Parathyroid adenoma (tissue), 2 donors: ENCODE measurements around the gene IFIT1B.

Experiments
- H2AFZ ChIP-seq: fragments of 300-600 bp; sonication (generic); one replicate; pipeline ENCODE4 v1.7.0; 2017; ENCODE audit warnings: antibody characterized with exemption, mild to moderate bottlenecking
- H3K27ac ChIP-seq: fragments of 300-600 bp; sonication (generic); one replicate; pipeline ENCODE4 v1.7.0; 2017
- H3K27me3 ChIP-seq: fragments of 300-600 bp; sonication (generic); one replicate; pipeline ENCODE4 v1.7.0; 2017; ENCODE audit warnings: low read length; ENCODE audit not compliant: control insufficient read depth, insufficient read depth
- H3K36me3 ChIP-seq: fragments of 300-600 bp; sonication (generic); one replicate; pipeline ENCODE4 v1.7.0; 2017; ENCODE audit warnings: low read length; ENCODE audit not compliant: control insufficient read depth, insufficient read depth
- H3K4me1 ChIP-seq: fragments of 300-600 bp; sonication (generic); one replicate; pipeline ENCODE4 v1.7.0; 2017; ENCODE audit warnings: control low read depth
- H3K4me2 ChIP-seq: fragments of 300-600 bp; sonication (generic); one replicate; pipeline ENCODE4 v1.7.0; 2017; ENCODE audit warnings: low read length
- H3K4me3 ChIP-seq: fragments of 300-600 bp; sonication (generic); one replicate; pipeline ENCODE4 v1.7.0; 2017; ENCODE audit warnings: low read depth, low read length
- H3K79me2 ChIP-seq: fragments of 300-600 bp; sonication (generic); one replicate; pipeline ENCODE4 v1.7.0; 2017; ENCODE audit warnings: control low read depth
- H3K9ac ChIP-seq: fragments of 300-600 bp; sonication (generic); one replicate; pipeline ENCODE4 v1.7.0; 2017; ENCODE audit warnings: mild to moderate bottlenecking
- H3K9me3 ChIP-seq: fragments of 300-600 bp; sonication (generic); one replicate; pipeline ENCODE4 v1.7.0; 2017; ENCODE audit warnings: low read length; ENCODE audit not compliant: control insufficient read depth
- TF ChIP-seq, protein P1 (sequence below): fragments of 300-600 bp; sonication (generic); IDR thresholded peaks from one replicate; pipeline ENCODE4 v1.7.0; 2017; ENCODE audit warnings: antibody characterized with exemption, mild to moderate bottlenecking
- donor health status: primary hyperparathyroidism.

Gene IFIT1B

GRCh38 chr10:89393898-89394297 lies 16.0 kb downstream of the IFIT1B start:
- H2AFZ ChIP-seq, result no peak overlapping the region
- TF ChIP-seq, protein P1, sequence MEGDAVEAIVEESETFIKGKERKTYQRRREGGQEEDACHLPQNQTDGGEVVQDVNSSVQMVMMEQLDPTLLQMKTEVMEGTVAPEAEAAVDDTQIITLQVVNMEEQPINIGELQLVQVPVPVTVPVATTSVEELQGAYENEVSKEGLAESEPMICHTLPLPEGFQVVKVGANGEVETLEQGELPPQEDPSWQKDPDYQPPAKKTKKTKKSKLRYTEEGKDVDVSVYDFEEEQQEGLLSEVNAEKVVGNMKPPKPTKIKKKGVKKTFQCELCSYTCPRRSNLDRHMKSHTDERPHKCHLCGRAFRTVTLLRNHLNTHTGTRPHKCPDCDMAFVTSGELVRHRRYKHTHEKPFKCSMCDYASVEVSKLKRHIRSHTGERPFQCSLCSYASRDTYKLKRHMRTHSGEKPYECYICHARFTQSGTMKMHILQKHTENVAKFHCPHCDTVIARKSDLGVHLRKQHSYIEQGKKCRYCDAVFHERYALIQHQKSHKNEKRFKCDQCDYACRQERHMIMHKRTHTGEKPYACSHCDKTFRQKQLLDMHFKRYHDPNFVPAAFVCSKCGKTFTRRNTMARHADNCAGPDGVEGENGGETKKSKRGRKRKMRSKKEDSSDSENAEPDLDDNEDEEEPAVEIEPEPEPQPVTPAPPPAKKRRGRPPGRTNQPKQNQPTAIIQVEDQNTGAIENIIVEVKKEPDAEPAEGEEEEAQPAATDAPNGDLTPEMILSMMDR, result no peak
- peaks cover 9% of the 10 kb centered on the region for H3K4me1 ChIP-seq
- no peak overlapping the region for H3K4me2 ChIP-seq
- H3K27me3 ChIP-seq, result no peaks in the 10 kb centered on the region
- peaks cover 14% of the 10 kb centered on the region for H3K79me2 ChIP-seq
- no peaks in the 10 kb centered on the region for H3K36me3 ChIP-seq
- peak overlapping the region; percentile 0 for H3K4me3 ChIP-seq
- H3K9me3 ChIP-seq, result no peaks in the 10 kb centered on the region
- H3K27ac ChIP-seq, result no peak overlapping the region
- H3K9ac ChIP-seq, result no peak overlapping the region

DNA sequence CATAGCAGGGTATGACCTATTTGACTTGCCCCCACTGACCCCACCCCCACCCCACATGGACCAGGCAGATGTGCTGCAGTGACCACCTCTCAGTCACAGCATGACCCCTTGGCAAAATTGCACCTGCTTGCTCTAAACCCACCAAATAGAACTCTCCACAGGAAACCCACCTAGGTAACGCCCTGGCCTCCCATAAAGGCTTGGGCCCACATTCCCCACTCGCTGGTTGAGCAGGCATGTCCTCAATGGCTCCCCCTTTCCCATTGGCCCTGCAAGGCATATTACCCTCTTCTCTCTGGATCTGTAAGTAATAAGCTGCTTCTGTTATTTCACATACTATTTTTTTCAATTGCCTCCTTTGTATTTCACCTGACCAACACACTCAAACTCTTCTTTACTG lies 17.3 kb downstream of the IFIT1B start:
- H3K27ac ChIP-seq, result no peak overlapping the region
- no peak overlapping the region for H3K9ac ChIP-seq
- TF ChIP-seq, protein P1, result no peak
- H3K4me1 ChIP-seq, result peaks cover 9% of the 10 kb centered on the region
- H3K4me2 ChIP-seq, result no peak overlapping the region
- no peak overlapping the region for H3K4me3 ChIP-seq
- no peak overlapping the region for H2AFZ ChIP-seq
- no peaks in the 10 kb centered on the region for H3K9me3 ChIP-seq
- no peaks in the 10 kb centered on the region for H3K27me3 ChIP-seq
- peaks cover 14% of the 10 kb centered on the region for H3K79me2 ChIP-seq
- no peaks in the 10 kb centered on the region for H3K36me3 ChIP-seq

GRCh38 chr10:89398003-89398749 lies 20.3 kb downstream of the IFIT1B start:
- H3K27ac ChIP-seq, result no peak overlapping the region
- no peak overlapping the region for H3K4me3 ChIP-seq

DNA sequence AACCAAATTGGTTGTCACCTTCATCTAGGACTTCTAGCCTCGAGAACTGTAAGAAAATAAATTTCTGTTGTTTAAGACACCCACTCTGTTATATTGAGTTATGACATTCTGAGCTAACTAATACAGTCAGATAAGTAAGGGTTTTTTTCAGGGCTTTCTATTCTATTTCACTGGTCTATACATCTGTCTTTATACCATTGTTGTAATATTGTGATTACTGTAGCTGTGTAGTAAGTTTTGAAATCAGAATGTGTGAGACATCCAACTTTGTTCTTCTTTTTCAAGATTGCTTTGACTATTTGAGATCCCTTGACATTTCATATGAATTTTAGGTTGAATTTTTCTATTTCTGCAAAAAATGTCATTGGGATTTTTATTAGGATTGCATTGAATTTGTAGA lies 22.1 kb downstream of the IFIT1B start:
- Histone ChIP-seq H3K4me2 (no peak overlapping the region), H3K4me3 (no peak overlapping the region), H2AFZ (no peak overlapping the region), H3K79me2 (peaks cover 8% of the 10 kb centered on the region), H3K27me3 (no peaks in the 10 kb centered on the region), H3K4me1 (peaks cover 2% of the 10 kb centered on the region), H3K36me3 (no peaks in the 10 kb centered on the region), H3K27ac (no peak overlapping the region), H3K9ac (no peak overlapping the region), H3K9me3 (no peaks in the 10 kb centered on the region)
- TF ChIP-seq, protein P1, result no peak

More at GRCh38 chr10:89398003-89398749, 20.3 kb downstream of the IFIT1B start:
- Histone ChIP-seq H3K79me2 (peaks cover 12% of the 10 kb centered on the region), H3K27me3 (no peaks in the 10 kb centered on the region), H3K36me3 (no peaks in the 10 kb centered on the region), H3K4me2 (no peak overlapping the region), H3K9ac (no peak overlapping the region), H3K4me1 (peaks cover 5% of the 10 kb centered on the region), H3K9me3 (no peaks in the 10 kb centered on the region), H2AFZ (no peak overlapping the region)
- TF ChIP-seq, protein P1, result no peak

- Histone ChIP-seq H3K9me3 (no peaks in the 10 kb centered on the region), H3K9ac (no peak overlapping the region), H3K4me1 (peaks cover 2% of the 10 kb centered on the region), H3K4me3 (no peak overlapping the region), H3K4me2 (no peak overlapping the region), H3K27me3 (no peaks in the 10 kb centered on the region), H3K79me2 (peaks cover 1% of the 10 kb centered on the region), H3K36me3 (no peaks in the 10 kb centered on the region), H2AFZ (no peak overlapping the region), H3K27ac (no peak overlapping the region)
- TF ChIP-seq, protein P1, result no peak
Observed at GRCh38 chr10:89403043-89403442, 25.2 kb downstream of the IFIT1B start.
